HG03432 (cell line): ENCODE measurements around the gene CNTNAP5.

Experiments used
- ATAC-seq: cut with Tn5 transposase; IDR thresholded peaks from one replicate; pipeline ENCODE4 v1.9.1; 2021; ENCODE audit warnings: mild to moderate bottlenecking, moderate library complexity; ENCODE audit not compliant: unreplicated experiment

CNTNAP5 gene

DNA sequence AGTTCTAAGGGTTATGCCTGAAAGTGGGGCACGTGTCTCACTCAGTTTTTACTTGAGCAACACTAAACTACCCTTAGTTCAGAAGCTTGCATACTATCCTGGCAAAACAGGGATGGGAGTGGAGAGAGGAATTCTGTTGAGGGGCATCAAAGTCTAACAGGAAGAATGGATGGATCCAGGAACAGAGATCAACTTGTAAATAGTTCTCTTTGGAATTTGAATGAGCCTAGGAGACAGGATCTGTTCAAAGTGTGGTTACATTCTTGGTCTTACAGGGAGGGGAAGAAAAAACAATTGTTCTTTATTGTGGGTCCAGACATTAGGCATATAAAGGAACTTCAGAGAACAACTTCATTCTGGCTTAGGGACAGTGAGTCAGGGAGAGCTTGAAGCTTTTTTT lies 560.2 kb downstream of the CNTNAP5 start:
- ATAC-seq = no peak

DNA sequence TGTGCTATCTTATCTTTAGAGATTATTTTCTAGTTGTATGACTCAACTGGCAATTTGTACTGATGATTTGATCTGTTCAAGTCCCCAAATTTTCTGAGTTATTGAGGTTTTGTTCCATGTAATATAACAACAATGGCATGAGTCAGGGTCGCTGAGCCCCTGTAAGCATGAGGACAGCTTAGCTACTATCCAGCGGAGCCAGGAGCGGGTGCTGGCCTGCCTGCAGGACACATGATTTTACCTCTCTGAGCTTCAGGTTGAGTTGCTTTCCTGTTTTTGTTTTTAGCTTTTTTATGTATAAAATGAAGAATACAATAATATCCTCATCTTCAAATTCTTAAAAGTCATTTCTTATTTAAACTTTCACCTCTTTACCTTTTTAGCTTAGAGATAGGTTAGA lies 561.1 kb downstream of the CNTNAP5 start:
- ATAC-seq = no peak

DNA sequence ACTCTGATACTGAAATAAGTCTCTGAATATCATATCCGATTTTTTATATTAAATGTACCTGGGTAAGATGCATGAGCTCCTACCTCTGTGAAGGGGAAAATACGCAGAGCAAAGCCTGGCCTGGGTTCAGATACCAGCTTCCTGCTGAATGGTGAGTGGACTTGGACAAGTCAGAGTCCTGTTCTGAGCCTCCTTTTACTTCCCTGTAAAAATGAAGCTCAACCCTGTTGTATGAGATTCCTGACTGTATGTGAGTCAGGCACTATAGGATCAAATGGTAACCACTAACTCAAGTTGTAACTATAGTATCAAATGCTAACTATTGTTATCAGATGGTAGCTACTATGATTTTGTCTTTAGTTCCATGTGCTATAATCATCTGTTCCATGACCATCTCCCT lies 561.7 kb downstream of the CNTNAP5 start:
- no peak for ATAC-seq

DNA sequence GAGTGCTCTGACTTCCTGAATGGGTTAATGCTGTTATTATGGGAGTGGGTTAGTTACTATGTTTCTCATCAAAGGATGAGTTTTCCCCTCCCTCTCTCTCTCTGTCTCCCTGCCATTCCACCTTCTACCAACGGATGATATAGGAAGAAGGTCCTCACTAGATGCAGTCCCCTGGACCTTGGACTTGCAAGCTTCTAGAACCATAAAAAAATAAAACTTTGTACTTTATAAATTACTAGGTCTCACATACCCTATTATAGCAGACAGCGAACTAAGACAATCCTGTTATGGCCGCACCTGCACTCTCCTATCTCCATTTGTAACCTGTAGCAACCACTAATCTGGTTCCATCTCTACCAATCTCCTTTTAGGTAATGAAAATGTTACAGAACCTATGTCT lies 564.9 kb downstream of the CNTNAP5 start:
- ATAC-seq = no peak

DNA sequence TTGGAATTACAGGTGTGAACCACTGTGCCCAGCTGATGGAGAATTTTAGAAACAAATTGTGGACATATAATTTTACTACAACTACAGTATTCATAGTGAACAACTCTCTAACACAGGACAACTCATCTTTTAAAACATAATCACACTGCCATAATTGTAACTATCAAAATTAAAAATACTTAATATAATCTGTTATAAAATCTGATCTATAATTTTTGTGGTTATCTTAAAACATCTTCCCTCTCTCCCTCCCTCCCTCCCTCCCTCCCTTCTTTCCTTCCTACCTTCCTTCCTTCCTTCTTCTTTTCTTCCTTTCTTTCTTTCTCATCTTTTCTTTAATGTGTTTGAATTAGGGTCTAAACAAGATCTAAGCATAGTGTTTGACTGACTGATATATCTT lies 577.7 kb downstream of the CNTNAP5 start:
- ATAC-seq = no peak

DNA sequence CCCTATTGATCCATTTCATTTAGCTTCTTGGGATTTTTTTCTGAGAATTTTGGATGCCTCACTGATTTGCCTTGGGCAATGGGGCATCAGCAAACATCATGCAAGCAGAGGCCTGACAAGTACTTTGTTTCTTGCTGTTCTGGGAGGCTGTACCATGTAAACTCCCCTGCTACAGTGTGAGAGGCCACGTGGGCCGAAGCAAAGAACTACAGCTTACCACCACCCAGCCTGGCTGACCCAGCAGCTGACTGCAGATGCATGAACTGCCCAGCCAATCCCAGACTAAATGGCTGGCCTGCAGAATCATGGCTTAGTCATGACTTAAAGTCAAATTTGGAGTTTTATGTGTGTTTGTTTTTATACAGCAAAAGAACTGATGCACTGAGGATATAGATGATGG lies 579.9 kb downstream of the CNTNAP5 start:
- ATAC-seq = no peak

DNA sequence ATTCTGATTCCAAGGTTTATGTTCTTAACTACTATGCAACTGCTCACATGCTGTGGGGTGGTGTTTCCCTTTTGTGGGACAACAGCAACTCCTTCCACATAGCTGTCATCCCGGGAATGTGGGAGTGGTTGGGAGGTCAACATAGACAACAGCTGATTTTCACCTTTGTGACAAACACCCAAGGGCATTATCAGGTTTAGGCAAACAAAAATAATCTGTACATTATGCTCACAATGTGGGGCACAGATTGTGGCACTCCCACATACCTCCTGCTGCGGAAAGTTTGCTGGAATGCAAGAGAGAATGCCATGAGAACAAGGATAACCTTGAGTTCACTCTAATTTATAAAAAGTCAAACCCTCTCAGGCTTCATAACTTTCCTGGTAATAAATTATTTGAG lies 582.6 kb downstream of the CNTNAP5 start:
- no peak for ATAC-seq

DNA sequence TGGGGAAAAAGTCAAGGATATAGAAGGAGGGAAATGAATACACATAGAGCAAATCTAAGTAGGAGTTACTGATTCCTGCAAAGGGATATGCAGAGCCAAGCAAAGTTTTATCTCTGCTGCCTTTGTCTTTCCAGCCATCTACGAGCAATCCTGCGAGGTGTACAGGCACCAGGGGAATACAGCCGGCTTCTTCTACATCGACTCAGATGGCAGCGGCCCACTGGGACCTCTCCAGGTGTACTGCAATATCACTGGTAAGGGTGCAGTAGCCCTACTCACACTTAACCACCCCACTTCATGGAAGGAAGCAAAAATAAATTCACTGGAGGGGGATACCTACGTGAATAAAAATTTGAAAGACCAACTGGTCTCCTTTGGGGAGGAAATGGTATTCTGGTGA lies 584.6 kb downstream of the CNTNAP5 start:
- ATAC-seq = no peak

DNA sequence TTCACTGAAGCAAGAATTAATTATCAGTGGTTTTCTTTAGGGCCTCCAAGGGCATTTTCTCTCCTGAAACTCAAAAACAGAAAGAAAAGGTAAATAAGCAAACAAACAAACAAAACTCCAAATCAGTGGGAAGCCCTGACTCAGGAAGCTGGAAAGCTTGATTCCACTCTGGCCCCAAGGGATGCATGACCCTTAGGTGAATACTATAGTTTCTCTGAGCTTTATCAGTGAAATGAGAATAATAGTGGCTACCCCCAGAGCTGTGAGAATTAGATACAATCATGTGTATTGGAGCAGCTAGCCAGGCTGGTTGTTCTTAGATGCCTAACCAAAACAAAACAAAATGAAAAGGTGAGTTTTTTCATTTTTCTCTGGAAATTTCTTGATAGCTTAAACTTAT lies 585.1 kb downstream of the CNTNAP5 start:
- no peak for ATAC-seq

DNA sequence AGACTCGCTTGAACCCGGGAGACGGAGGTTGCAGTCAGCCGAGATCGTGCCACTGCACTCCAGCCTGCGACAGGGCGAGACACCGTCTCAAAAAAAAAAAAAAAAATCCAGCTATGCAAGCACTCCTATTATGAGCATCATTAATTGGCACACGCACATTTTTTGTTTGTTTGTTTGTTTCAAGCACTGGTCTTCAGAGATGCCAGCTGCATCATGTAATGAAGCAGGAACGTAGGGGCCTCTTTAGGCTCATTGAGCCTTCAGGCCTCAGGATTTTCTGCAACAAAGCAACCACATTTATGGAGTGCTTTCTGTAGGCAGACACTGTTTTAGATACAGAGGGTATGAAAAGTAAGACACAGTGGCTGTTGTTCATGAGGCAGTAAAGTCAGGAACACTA lies 585.8 kb downstream of the CNTNAP5 start:
- no peak for ATAC-seq

DNA sequence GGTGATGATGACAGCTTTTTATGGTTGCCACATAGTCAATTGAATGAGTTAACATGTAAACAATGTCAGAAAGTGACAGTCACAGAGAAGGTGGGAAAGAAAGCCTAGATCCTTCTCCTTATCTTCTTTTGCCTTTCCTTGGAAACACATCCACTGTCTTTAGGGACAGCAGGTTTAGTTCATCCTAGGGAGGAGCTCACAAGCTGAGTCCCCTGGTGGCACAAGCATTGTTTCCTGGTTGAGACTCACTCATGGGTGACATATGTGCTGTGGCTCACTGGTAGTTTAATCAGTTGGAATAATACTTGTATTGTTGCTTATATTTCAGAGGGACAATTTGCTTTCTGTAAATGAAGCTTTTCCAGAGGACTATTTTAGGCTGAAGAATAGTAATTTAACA lies 598.5 kb downstream of the CNTNAP5 start:
- ATAC-seq = no peak

DNA sequence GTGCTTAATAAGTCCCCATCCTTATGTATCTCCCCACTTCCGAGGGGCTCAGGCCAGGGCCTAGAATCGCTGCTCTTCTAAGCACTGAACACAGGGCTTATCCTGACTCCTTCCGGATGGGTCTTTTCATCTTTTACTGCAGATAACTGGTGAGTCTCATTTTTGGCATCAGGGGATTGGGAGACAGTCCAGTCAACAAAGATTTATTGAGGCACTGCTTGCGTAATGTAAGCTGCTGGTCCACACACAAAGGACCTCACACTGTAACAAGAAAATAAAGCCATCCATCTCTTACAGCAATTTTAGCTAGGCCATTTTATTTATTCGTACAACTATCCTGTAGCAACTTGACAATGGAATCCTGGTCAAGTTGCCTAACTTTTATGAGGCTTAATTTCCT lies 600.5 kb downstream of the CNTNAP5 start:
- no peak for ATAC-seq

DNA sequence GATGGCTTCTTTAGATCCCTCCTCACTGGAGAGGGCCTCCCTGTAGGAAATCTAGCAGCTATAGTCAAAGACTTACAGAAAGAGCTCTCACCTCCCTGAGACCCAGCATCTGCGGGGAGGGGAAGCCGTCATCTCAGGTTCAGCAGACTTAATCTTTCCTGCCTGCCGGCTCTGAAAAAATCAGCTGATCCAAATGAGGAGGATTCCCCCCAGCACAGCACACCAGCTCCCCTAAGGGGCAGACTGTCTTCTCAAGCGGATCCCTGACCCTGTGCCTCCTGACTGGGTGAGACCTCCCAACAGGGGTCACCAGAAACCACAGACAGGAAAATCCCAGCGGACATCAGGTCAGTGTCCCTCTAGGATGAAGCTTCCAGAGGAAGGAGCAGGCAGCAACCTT lies 601.9 kb downstream of the CNTNAP5 start:
- ATAC-seq = no peak

DNA sequence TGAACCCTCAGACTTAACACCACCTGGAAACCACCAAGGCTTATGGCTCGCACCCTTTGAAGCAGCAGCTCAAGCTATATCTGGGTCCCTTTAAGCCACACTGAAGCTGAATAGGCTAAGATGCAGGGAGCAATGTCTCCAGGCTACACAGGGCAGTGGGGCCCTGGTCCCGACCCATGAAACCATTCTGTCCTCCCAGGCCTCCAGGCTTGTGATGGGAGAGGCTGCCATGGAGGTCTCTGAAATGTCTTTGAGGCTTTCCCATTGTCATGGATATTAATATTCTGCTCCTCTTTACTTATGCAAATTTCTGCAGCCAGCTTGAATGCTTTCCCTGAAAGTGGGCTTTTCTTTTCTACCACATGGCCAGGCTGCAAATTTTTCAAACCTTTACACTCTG lies 608.7 kb downstream of the CNTNAP5 start:
- ATAC-seq = no peak

DNA sequence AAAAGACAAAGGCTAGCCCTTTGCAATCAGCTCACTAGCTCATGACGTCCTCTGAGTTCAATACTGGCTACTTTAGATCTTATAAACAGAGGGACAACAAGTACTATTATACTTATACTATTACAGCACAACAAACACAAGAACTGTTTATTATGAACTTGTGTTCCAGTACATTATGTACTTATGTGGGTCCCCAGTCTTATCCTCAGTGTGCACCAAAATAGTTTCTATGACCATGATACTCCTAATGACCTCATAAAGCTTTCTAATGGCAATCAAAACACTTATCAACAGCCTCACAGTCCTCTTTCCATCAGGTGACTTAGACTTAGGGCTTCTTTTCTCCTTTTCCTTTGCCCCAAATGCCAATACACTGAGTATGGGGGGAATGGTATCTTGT lies 614.4 kb downstream of the CNTNAP5 start:
- no peak for ATAC-seq

DNA sequence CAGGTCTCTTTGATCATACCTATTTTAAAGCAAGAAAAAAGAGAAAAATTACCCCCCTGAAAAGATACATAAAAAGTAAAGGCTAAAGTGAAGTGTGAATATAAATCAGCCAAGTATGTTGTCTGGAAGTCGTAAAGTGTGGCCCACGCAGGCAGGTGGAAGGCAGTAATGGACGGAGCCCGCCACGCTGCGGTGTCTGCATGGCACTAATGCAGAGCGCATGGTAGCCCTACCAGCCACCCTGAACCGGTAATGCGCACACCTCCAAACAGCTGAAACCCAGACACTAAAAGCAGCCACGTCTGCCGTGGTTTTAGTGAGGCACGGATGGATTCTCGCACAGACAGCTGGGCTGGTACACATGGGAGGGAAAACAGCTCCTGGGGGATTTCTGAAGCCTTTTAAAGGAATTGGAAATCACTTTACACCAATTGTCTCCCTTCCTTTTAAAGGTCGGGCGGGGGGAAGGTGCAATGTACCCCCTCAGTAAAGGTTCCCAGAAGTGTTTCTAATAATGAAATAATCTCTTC lies 615.2 kb downstream of the CNTNAP5 start:
- no peak for ATAC-seq

DNA sequence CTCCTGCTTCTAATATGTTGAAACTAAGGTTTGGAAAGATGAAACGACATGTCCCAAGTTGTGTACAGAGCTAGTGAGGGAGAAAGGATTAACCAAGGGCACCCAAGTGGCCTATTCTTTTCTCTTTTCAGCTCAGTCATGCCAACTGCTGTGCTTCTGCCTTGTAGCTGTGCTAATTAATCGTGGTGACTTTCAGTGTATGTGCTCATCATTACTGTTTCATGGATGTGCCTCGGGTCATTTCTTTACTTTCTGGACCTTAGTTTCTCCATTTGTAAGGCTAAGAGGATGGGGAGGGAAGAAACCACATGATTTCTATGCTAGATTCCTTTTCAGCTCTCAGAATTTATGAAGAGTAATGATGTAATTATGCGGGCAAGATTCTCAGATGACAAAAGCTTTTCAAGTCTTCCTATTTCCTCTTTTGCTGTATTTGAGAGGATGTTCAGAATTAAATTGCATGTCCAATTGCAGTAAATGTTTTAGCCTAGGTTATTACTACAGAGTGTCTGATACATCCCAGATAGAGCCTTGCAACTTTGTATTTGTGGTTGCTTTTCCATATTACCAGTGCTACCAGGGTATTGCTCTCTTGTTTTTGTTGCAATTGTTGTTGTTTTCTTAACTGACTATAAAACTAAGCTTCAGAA lies 621.2 kb downstream of the CNTNAP5 start:
- ATAC-seq = no peak

DNA sequence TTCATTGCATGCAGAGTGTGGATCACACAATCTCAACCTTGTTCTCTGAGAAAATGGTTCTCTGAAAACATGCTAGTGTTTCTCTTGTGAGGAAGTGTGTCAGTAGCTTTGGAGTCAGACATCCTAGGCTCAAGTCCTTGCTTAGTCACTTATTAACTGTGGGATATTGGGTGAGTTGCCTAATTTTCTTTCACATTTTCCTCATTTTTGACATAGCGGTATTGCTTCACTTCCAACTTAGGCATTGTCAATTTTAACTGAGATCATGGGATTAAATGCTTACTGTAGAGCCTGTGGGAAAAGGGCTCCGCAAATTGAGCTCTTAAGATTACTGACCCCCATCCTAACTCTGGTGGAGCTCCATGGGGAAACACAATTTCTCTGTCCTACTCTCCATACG lies 622.2 kb downstream of the CNTNAP5 start:
- no peak for ATAC-seq

DNA sequence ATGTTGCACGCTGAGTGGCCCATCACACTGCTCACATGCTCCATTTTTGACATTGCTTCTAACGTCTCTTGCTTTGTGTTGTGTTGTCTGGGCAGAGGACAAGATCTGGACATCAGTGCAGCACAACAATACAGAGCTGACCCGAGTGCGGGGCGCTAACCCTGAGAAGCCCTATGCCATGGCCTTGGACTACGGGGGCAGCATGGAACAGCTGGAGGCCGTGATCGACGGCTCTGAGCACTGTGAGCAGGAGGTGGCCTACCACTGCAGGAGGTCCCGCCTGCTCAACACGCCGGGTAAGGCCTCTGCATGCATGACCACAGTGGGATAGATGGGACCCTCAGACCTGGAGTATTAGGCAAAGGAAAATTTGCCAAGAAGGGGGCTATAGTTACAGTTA lies 622.6 kb downstream of the CNTNAP5 start:
- ATAC-seq = no peak

DNA sequence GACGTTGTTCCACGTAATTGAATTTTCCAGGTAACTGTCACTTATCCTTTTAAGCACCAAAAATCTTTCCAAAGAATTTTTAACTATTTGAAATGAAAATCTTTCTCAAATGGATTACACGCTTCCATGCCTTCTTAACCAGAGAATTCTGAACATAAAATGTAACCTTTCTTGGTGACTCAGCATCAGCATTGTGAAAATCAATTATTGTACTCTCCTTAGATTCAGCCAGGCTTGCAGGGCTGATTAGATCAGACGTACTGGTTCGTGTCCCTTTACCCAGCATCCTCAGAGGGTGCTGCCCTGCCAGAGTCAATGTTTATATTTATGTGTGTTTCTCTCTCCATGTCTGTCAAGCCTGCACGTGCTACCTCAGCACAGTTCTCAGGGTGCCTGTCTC lies 623.9 kb downstream of the CNTNAP5 start:
- no peak for ATAC-seq

DNA sequence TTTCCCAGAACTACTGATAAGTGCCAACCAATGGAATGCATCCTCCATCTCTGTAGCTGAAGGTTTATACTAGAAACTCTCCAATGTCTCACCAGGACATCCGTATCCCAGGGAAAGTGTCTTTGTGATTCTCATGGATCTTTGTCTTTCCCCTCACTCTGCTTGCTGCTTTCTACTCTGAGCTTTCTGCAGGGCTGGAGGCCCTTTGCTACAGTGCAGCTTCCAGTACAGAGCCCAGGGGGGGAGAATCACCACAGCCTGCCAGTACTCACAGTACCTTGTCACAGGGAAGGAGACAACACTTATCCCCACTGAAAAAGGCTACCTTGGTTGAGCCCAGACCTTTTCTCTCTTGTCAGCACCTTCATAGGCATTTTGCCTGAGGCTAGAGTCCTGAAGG lies 627.0 kb downstream of the CNTNAP5 start:
- ATAC-seq = no peak

DNA sequence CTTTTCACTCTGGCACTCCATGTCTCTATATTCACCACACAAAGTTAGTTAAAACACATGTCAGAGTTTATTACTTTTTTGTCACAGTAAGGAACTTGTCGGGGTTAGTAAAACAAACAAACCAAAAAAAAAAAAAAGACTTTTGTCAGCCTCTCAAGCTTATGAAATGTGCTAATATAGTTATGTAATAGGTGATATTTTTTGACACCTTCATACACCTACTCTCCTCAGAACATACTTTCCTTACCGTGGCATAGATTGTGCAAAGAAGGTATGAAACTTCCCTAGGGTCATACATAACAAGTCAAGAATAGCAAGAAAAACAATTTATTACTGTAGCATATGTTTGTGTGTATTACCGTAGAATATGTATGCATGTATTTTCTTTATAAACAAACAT lies 633.3 kb downstream of the CNTNAP5 start:
- ATAC-seq = no peak

DNA sequence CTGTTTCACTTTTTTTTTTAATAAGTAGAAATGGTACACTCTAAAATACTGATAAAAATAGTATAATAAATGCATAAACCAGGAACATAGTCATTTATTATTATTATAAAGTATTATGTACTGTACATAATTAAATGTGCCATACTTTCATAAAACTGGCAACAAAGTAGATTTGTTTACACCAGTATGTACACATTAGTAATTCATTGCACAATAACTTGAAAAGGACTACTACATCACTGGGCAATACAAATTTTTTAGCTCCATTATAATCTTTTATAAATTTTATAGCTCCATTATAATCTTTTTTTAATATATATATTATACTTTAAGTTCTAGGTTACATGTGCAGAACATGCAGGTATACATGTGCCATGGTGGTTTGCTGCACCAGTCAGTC lies 636.5 kb downstream of the CNTNAP5 start:
- no peak for ATAC-seq
